ENCODE data around the gene GBP3.
"Not testable (repeated sequence)": the region's sequence is repeated elsewhere in the genome, so short reads cannot be mapped to it uniquely, and the experiment has no call there.

Gene GBP3

GRCh38 chr1:89018318-89018717 lies 4.3 kb downstream of the GBP3 start:
- not testable (repeated sequence) for H3K27ac Mint-ChIP-seq; ATAC-seq (replicated peaks); H3K9me3 Mint-ChIP-seq; DNase-seq; H3K4me3 Mint-ChIP-seq; H3K27me3 Mint-ChIP-seq
- peaks cover 17 to 30% of the 10 kb centered on the region in 2 donors for H3K4me1 Mint-ChIP-seq
- H3K36me3 Mint-ChIP-seq: peaks cover 22 to 51% of the 10 kb centered on the region in 2 donors

DNA sequence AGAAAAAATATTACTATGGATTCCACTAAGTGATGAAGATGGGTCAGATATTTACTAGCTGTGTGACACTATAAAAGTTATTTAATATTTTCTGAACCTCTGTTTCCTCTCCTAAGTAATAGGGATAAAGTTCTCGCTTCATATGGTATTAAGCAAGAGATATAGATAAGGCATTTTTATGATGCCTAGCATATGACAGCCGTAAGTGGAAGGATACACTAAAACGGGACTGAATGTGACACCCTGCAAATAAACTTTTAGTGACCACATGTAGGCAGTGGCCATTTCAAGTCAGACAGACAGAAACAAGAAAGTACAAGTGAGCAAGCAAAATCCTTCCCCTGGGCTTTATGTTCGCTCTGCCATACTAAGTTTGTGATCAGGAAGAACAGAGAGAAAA lies 14.2 kb downstream of the GBP3 start:
- DNase-seq (no peak), ATAC-seq (replicated peaks) (no peak)
- peaks cover 4 to 9% of the 10 kb centered on the region in 2 donors for H3K4me1 Mint-ChIP-seq
- H3K4me3 Mint-ChIP-seq: no peak overlapping the region
- H3K27me3 Mint-ChIP-seq: no peaks in the 10 kb centered on the region
- no peaks in the 10 kb centered on the region for H3K9me3 Mint-ChIP-seq
- peaks cover 35 to 65% of the 10 kb centered on the region in 2 donors for H3K36me3 Mint-ChIP-seq
- no peak overlapping the region for H3K27ac Mint-ChIP-seq

DNA sequence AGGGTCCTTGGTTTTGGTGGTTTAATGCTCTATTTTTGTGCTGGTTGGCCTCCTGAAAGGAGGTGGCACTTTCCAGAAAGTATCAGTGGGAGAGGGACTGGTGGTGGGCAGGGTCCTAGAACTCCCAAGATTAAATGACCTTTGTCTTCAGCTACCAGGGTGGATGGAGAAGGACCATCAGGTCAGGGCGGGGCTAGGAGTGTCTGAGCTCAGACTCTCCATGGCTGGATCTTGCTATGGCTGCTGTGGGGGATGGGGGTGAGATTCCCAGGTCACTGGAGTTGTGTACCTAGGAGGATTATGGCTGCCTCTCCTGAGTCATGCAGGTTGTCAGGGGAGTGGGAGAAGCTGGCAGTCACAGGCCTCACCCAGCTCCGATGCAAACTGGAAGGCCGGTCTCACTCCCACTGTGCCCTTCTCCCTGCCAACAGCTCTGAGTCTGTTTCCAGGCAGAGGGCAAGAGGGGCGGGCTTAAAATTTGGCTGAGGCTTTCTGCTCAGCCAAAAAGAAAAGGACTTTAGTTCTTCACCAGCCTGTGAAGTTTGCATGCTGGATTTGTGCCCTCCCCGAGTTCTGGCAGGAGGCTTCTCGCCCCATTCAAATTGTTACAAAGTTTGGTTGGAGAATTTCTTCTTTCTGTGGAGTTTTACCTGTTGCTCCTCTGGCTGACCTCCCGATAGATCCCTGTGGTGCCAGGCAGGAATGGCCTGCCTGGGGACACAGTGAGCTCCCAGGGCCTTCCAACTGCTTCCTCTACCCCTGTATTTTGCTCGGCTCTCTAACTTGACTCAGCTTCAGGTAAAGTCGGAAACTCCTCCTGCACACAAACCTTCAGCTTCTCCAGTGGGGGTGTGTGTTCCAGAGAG lies 17.1 kb downstream of the GBP3 start:
- Mint-ChIP-seq H3K27me3 (no peaks in the 10 kb centered on the region), H3K4me3 (no peak overlapping the region), H3K27ac (no peak overlapping the region), H3K36me3 (peaks cover 31 to 45% of the 10 kb centered on the region in 2 donors), H3K9me3 (no peaks in the 10 kb centered on the region), H3K4me1 (peaks cover 9 to 18% of the 10 kb centered on the region in 2 donors)
- DNase-seq (no peak), ATAC-seq (replicated peaks) (no peak)

- peaks cover 9 to 18% of the 10 kb centered on the region in 2 donors for H3K4me1 Mint-ChIP-seq
- not testable (repeated sequence) for H3K27me3 Mint-ChIP-seq
These were observed 20.5 kb downstream of the GBP3 start for GRCh38 chr1:89002176-89002575.

DNA sequence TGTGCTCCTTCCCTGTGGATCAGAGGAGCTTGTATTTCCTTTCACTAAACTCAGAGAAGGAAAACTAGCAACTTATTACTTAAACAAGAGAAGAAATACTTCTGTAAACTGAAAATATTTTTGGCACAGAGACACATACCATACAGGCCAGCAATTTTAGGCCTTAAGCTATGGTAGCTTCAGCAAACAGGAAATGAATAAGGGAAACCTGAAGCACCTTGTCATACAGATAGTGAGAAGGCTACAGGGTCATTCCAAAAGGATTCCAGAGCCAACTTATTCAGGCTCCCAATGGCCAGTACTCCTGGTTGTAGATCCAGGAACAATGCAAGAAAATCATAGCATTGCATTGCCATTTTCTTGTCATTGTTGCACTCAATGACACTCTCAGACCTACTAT lies 21.2 kb downstream of the GBP3 start:
- no peaks in the 10 kb centered on the region for H3K27me3 Mint-ChIP-seq
- no peak overlapping the region for H3K4me3 Mint-ChIP-seq
- no peak for ATAC-seq (replicated peaks)
- no peak for DNase-seq
- H3K9me3 Mint-ChIP-seq: no peaks in the 10 kb centered on the region
- H3K36me3 Mint-ChIP-seq: peaks cover 17 to 24% of the 10 kb centered on the region in 2 donors
- H3K4me1 Mint-ChIP-seq: peaks cover 9 to 18% of the 10 kb centered on the region in 2 donors
- H3K27ac Mint-ChIP-seq: peak overlapping the region; percentile 25

More at GRCh38 chr1:89002176-89002575, 20.5 kb downstream of the GBP3 start:
- not testable (repeated sequence) for H3K9me3 Mint-ChIP-seq; DNase-seq; H3K4me3 Mint-ChIP-seq; H3K27ac Mint-ChIP-seq; ATAC-seq (replicated peaks)
- peaks cover 17 to 26% of the 10 kb centered on the region in 2 donors for H3K36me3 Mint-ChIP-seq

- Mint-ChIP-seq H3K36me3 (peaks cover under 1 to 3% of the 10 kb centered on the region in 2 donors), H3K27ac (no peak overlapping the region), H3K9me3 (no peaks in the 10 kb centered on the region), H3K27me3 (no peaks in the 10 kb centered on the region), H3K4me3 (no peak overlapping the region), H3K4me1 (peaks cover 5 to 9% of the 10 kb centered on the region in 2 donors)
- DNase-seq (no peak), ATAC-seq (replicated peaks) (peak; percentile 90 to 96)
These were observed 23.9 kb downstream of the GBP3 start for GRCh38 chr1:88998716-88999115.

GRCh38 chr1:88990426-88990825 lies 32.2 kb downstream of the GBP3 start:
- Mint-ChIP-seq H3K4me3 (peak overlapping the region in 1 of 2 donors; percentile 22), H3K27me3 (no peaks in the 10 kb centered on the region), H3K4me1 (peaks cover 24 to 30% of the 10 kb centered on the region in 2 donors), H3K9me3 (peaks cover 2 to 6% of the 10 kb centered on the region in 2 donors), H3K27ac (no peak overlapping the region), H3K36me3 (peaks cover 10 to 36% of the 10 kb centered on the region in 2 donors)
- DNase-seq: no peak
- ATAC-seq (replicated peaks): no peak

DNA sequence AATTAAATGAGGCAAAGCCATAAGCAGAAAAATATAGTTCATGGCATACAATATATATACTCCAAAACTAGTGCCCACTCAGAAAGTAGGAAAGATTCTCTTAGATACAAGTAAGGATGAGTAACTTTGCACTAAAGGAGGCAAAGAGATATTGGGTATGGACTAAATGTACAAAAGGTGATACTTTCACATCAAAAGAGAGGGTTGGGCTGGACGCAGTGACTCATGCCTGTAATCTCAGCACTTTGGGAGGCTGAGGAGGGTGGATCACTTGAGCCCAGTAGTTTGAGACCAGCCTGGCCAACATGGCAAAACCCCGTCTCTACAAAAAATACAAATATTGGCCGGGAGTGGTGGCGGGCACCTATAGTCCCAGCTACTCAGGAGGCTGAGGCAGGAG lies 37.0 kb downstream of the GBP3 start:
- Mint-ChIP-seq H3K9me3 (peaks cover 0 to 6% of the 10 kb centered on the region in 2 donors), H3K36me3 (peaks cover 36 to 64% of the 10 kb centered on the region in 2 donors), H3K4me3 (no peak overlapping the region), H3K4me1 (peaks cover 42 to 61% of the 10 kb centered on the region in 2 donors), H3K27me3 (no peaks in the 10 kb centered on the region), H3K27ac (peak overlapping the region; percentile 86)
- ATAC-seq (replicated peaks) (no peak), DNase-seq (no peak)

- Mint-ChIP-seq H3K27me3 (no peaks in the 10 kb centered on the region), H3K36me3 (peaks cover 31 to 59% of the 10 kb centered on the region in 2 donors), H3K4me1 (peaks cover 37 to 60% of the 10 kb centered on the region in 2 donors), H3K27ac (peak overlapping the region; percentile 42), H3K4me3 (no peak overlapping the region), H3K9me3 (peaks cover 0 to 2% of the 10 kb centered on the region in 2 donors)
- no peak for DNase-seq
- ATAC-seq (replicated peaks): no peak
These were observed 37.6 kb downstream of the GBP3 start for GRCh38 chr1:88985032-88985431.

- H3K27me3 Mint-ChIP-seq: no peaks in the 10 kb centered on the region
- H3K4me3 Mint-ChIP-seq: peak overlapping the region in 1 of 2 donors; percentile 45
- ATAC-seq (replicated peaks) (peak in 1 of 2 donors; percentile 5), DNase-seq (no peak)
- H3K27ac Mint-ChIP-seq: peak overlapping the region; percentile 42
- H3K36me3 Mint-ChIP-seq: peaks cover 33 to 55% of the 10 kb centered on the region in 2 donors
- peaks cover 37 to 60% of the 10 kb centered on the region in 2 donors for H3K4me1 Mint-ChIP-seq
- no peaks in the 10 kb centered on the region for H3K9me3 Mint-ChIP-seq
These were observed 38.1 kb downstream of the GBP3 start for GRCh38 chr1:88984569-88984968.

DNA sequence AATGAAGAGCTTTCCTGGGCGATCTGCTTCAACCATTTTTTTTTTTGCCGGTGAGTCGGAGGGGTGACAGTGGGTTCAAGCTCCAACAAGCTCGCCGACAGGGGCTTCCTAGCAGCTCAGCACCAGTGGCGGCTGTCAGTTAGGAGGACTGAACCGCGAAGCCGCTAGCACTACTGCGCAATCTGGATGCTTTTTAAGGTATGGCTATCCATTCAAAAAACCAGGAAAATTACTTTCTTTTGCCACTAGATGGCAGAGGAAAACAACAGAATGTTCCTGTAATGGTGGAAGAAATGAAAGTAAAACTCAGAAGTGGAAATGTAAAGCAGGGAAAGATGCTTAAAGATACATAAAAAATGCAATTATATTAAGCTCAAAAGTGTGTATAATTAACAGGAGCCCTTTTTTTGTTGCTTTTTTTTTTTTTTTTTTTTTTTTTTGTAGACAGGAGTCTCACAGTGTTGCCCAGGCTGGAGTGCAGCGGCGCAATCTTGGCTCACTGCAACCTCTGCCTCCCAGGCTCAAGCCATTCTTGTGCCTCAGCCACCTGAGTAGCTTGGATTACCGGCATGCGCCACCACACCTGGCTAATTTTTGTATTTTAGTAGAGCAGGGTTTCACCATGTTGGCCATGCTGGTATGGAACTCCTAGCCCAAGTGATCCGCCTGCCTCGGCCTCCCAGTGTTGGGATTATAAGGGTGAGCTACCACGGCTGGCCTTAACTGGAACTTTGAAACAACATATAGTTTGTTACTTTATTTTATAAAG lies 38.7 kb downstream of the GBP3 start:
- ATAC-seq (replicated peaks) (peak; percentile 69 to 71), DNase-seq (no peak)
- H3K27me3 Mint-ChIP-seq: no peaks in the 10 kb centered on the region
- H3K27ac Mint-ChIP-seq: peak overlapping the region; percentile 75
- peak overlapping the region; percentile 12 to 33 for H3K4me3 Mint-ChIP-seq
- peaks cover 37 to 60% of the 10 kb centered on the region in 2 donors for H3K4me1 Mint-ChIP-seq
- H3K36me3 Mint-ChIP-seq: peaks cover 33 to 49% of the 10 kb centered on the region in 2 donors
- H3K9me3 Mint-ChIP-seq: no peaks in the 10 kb centered on the region

DNA sequence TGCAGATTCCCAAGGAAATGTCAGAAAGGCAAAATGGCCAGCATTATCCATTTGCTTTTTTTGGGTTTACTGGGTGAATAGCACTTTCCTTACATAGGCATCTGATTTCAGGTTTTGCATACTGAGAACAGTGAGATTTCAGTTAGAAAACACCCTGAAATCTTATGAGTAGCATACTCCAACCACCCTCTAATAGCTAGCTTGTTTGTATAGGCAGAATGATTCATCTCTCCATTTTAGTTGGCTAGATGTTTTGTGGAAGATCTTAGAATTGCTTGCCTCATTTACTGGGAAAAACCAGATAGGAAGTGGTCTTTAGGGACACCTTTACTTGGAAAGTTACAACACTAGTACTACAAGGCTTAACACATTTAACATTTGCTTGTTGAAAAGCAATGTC lies 40.6 kb downstream of the GBP3 start:
- Mint-ChIP-seq H3K36me3 (peaks cover 34 to 43% of the 10 kb centered on the region in 2 donors), H3K27me3 (no peaks in the 10 kb centered on the region), H3K4me1 (peaks cover 35 to 63% of the 10 kb centered on the region in 2 donors), H3K9me3 (no peaks in the 10 kb centered on the region), H3K4me3 (no peak overlapping the region), H3K27ac (no peak overlapping the region)
- no peak for ATAC-seq (replicated peaks)
- no peak for DNase-seq

DNA sequence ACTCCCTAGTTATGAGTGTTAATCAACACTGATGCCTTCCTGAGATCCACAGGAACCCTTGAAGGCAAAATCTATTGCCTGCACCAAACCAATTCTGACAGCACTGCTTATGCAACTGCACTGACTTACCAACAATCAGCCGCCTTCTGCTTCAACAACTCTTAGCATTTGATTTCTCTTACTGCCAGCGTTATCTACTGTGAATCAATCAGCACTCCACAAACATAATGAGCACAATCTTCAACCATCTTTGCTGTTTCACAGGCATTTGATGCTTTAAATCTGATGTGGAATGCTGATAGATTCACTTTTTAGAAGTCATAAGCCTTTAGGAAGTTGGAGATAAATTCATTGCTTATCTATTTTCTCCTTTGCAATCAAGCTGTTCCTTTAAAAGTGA lies 41.2 kb downstream of the GBP3 start:
- not testable (repeated sequence) for DNase-seq; H3K9me3 Mint-ChIP-seq; H3K27me3 Mint-ChIP-seq; ATAC-seq (replicated peaks); H3K4me3 Mint-ChIP-seq
- Mint-ChIP-seq H3K4me1 (peaks cover 35 to 63% of the 10 kb centered on the region in 2 donors), H3K27ac (peak overlapping the region; percentile 75), H3K36me3 (peaks cover 34 to 43% of the 10 kb centered on the region in 2 donors)

DNA sequence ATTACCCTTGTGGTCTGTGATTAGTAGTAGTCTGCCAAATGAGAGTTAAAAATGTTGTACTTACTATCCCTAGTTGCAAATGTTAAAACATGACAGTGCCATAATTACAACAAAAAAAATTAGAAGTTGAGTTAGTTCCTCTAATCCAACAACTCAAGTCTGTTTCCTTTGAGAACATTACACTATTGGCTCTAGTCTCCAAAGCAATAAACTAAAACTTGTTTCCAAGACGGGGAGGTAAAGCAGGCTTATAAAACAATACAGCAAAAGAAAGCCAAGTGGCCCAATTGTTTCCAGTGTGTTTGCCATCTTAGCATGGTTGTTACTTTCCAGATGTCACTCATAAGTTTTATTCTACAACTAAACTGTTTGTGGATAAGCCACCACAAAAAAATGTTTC lies 41.8 kb downstream of the GBP3 start:
- Mint-ChIP-seq H3K27me3 (no peaks in the 10 kb centered on the region), H3K36me3 (peaks cover 34 to 42% of the 10 kb centered on the region in 2 donors), H3K4me1 (peaks cover 35 to 63% of the 10 kb centered on the region in 2 donors), H3K27ac (no peak overlapping the region), H3K4me3 (no peak overlapping the region), H3K9me3 (no peaks in the 10 kb centered on the region)
- DNase-seq (no peak), ATAC-seq (replicated peaks) (no peak)
